Measurements from ENCODE around the gene ULBP2. TPM values are rescaled to one million over a fixed set of nuclear protein-coding genes. Genes with fewer than 3 reads are reported as not detected.
"Not testable (repeated sequence)": the region's sequence is repeated elsewhere in the genome, so short reads cannot be mapped to it uniquely, and the experiment has no call there.

The ULBP2 gene
- total RNA-seq, 1 donor from 2014 or later, result 0.79 TPM

- DNase-seq (ENCODE audit: low read depth in 2 of 2), result no peak
Observed at GRCh38 chr6:149967591-149967990, 25.8 kb downstream of the ULBP2 start.

GRCh38 chr6:149967999-149968398 is 26.2 kb downstream of the ULBP2 start:
- DNase-seq (ENCODE audit: low read depth in 2 of 2), result not testable (repeated sequence)

GRCh38 chr6:149968909-149969308 is 27.1 kb downstream of the ULBP2 start:
- not testable (repeated sequence) for DNase-seq (ENCODE audit: low read depth in 2 of 2)

GRCh38 chr6:149969635-149970034 is 27.8 kb downstream of the ULBP2 start:
- no peak for DNase-seq (ENCODE audit: low read depth in 2 of 2)

- not testable (repeated sequence) for DNase-seq (ENCODE audit: low read depth in 2 of 2)
Observed at GRCh38 chr6:149974394-149974793, 32.6 kb downstream of the ULBP2 start.

GRCh38 chr6:149974825-149975224 is 33.0 kb downstream of the ULBP2 start:
- no peak for DNase-seq (ENCODE audit: low read depth in 2 of 2)

GRCh38 chr6:149975400-149975799 is 33.6 kb downstream of the ULBP2 start:
- no peak for DNase-seq (ENCODE audit: low read depth in 2 of 2)

GRCh38 chr6:149977221-149977620 is 35.4 kb downstream of the ULBP2 start:
- no peak for DNase-seq (ENCODE audit: low read depth in 2 of 2)

- DNase-seq (ENCODE audit: low read depth in 2 of 2), result no peak
Observed at GRCh38 chr6:149978610-149979009, 36.8 kb downstream of the ULBP2 start.

GRCh38 chr6:149979293-149979692 is 37.5 kb downstream of the ULBP2 start:
- no peak for DNase-seq (ENCODE audit: low read depth in 2 of 2)

GRCh38 chr6:149983145-149983544 is 41.3 kb downstream of the ULBP2 start:
- no peak for DNase-seq (ENCODE audit: low read depth in 2 of 2)

GRCh38 chr6:149984773-149985172 is 43.0 kb downstream of the ULBP2 start:
- no peak for DNase-seq (ENCODE audit: low read depth in 2 of 2)

GRCh38 chr6:149985481-149985937 is 43.7 kb downstream of the ULBP2 start:
- peak in 1 of 2 donors; percentile 21 for DNase-seq (ENCODE audit: low read depth in 2 of 2)

GRCh38 chr6:149987602-149988107 is 45.8 kb downstream of the ULBP2 start:
- DNase-seq (ENCODE audit: low read depth in 2 of 2), result no peak

GRCh38 chr6:149988550-149989346 is 46.9 kb downstream of the ULBP2 start:
- no peak for DNase-seq (ENCODE audit: low read depth in 2 of 2)

GRCh38 chr6:149990212-149990660 is 48.4 kb downstream of the ULBP2 start:
- no peak for DNase-seq (ENCODE audit: low read depth in 2 of 2)

GRCh38 chr6:149990661-149991471 is 49.1 kb downstream of the ULBP2 start:
- DNase-seq (ENCODE audit: low read depth in 2 of 2), result no peak

GRCh38 chr6:149991472-149991795 is 49.6 kb downstream of the ULBP2 start:
- DNase-seq (ENCODE audit: low read depth in 2 of 2), result not testable (repeated sequence)

GRCh38 chr6:149991838-149992237 is 50.0 kb downstream of the ULBP2 start:
- no peak for DNase-seq (ENCODE audit: low read depth in 2 of 2)

GRCh38 chr6:149995235-149995750 is 53.5 kb downstream of the ULBP2 start:
- no peak for DNase-seq (ENCODE audit: low read depth in 2 of 2)

GRCh38 chr6:149995971-149996370 is 54.2 kb downstream of the ULBP2 start:
- no peak for DNase-seq (ENCODE audit: low read depth in 2 of 2)
